MM.1S (cell line): ENCODE measurements around the gene POU4F3.

Source experiments
- DNase-seq: peaks from one replicate; pipeline ENCODE4 v3.0.0-alpha.2; 2015
- H2AFZ ChIP-seq: fragments of 300-600 bp; sonication (generic); 2 replicates; pipeline ENCODE4 v1.6.0; 2016; ENCODE audit warnings: antibody characterized with exemption, low read length
- H3F3A ChIP-seq: fragments of 300-600 bp; sonication (generic); 2 replicates; pipeline ENCODE4 v1.6.1; 2016; ENCODE audit warnings: mild to moderate bottlenecking, antibody characterized with exemption, low read length, moderate library complexity, mixed read lengths; ENCODE audit not compliant: insufficient read depth
- H3K27ac ChIP-seq: fragments of 300-600 bp; sonication (generic); 2 replicates; pipeline ENCODE4 v1.5.1; 2016; ENCODE audit warnings: mild to moderate bottlenecking, low read length
- H3K27me3 ChIP-seq: fragments of 300-600 bp; sonication (generic); replicated peaks from 2 replicates; pipeline ENCODE4 v1.6.0; 2016; ENCODE audit warnings: low read length; ENCODE audit not compliant: insufficient read depth
- H3K36me3 ChIP-seq: fragments of 300-600 bp; sonication (generic); replicated peaks from 2 replicates; pipeline ENCODE4 v1.6.1; 2016; ENCODE audit warnings: mild to moderate bottlenecking, low read length, mixed read lengths; ENCODE audit not compliant: insufficient read depth
- H3K4me1 ChIP-seq: fragments of 300-600 bp; sonication (generic); 2 replicates; pipeline ENCODE4 v1.6.1; 2016; ENCODE audit warnings: low read length, mixed read lengths
- H3K4me2 ChIP-seq: fragments of 300-600 bp; sonication (generic); 2 replicates; pipeline ENCODE4 v1.6.0; 2016; ENCODE audit warnings: low read depth, low read length
- H3K4me3 ChIP-seq: fragments of 300-600 bp; sonication (generic); 2 replicates; pipeline ENCODE4 v1.5.1; 2016; ENCODE audit warnings: low read length, mixed read lengths
- H3K79me2 ChIP-seq: fragments of 300-600 bp; sonication (generic); 2 replicates; pipeline ENCODE4 v1.6.1; 2016; ENCODE audit warnings: mixed run types, low read length, mixed read lengths
- H3K9ac ChIP-seq: fragments of 300-600 bp; sonication (generic); 2 replicates; pipeline ENCODE4 v1.6.1; 2016; ENCODE audit warnings: low read length, mixed read lengths
- H3K9me2 ChIP-seq: fragments of 300-600 bp; sonication (generic); replicated peaks from 2 replicates; pipeline ENCODE4 v1.6.1; 2016; ENCODE audit warnings: mild to moderate bottlenecking, low read length, mixed read lengths; ENCODE audit not compliant: insufficient read depth
- H3K9me3 ChIP-seq: fragments of 300-600 bp; sonication (generic); replicated peaks from 2 replicates; pipeline ENCODE4 v1.6.1; 2016; ENCODE audit warnings: mild to moderate bottlenecking, low read length, mixed read lengths; ENCODE audit not compliant: insufficient read depth
- H4K20me1 ChIP-seq: fragments of 300-600 bp; sonication (generic); 2 replicates; pipeline ENCODE4 v1.6.1; 2016; ENCODE audit warnings: mild to moderate bottlenecking, low read length, moderate library complexity, mixed read lengths; ENCODE audit not compliant: insufficient read depth
- CTCF ChIP-seq: fragments of 300-600 bp; sonication (generic); IDR thresholded peaks from 2 replicates; pipeline ENCODE4 v1.5.1; 2016; ENCODE audit warnings: antibody characterized with exemption, low read length, mixed read lengths
- EZH2 ChIP-seq: fragments of 300-600 bp; sonication (generic); optimal IDR thresholded peaks from 2 replicates; pipeline ENCODE3; 2017; ENCODE audit warnings: low read depth, mild to moderate bottlenecking, antibody characterized with exemption, low read length, mixed read lengths
- EZH2phosphoT487 ChIP-seq: fragments of 300-600 bp; sonication (generic); IDR thresholded peaks from 2 replicates; pipeline ENCODE4 v1.6.1; 2018; ENCODE audit warnings: antibody characterized with exemption, low read length

The POU4F3 gene

GRCh38 chr5:146337264-146337904, 1.3 kb upstream of the POU4F3 start:
- Histone ChIP-seq H3K27me3 (peaks cover 28% of the 10 kb centered on the region), H3K9me2 (no peaks in the 10 kb centered on the region), H4K20me1 (no peaks in the 10 kb centered on the region), H3K9me3 (no peaks in the 10 kb centered on the region), H3K4me3 (no peak overlapping the region), H3K79me2 (no peaks in the 10 kb centered on the region), H2AFZ (no peak overlapping the region), H3K9ac (no peak overlapping the region), H3K4me2 (no peak overlapping the region), H3K27ac (no peak overlapping the region), H3K4me1 (no peaks in the 10 kb centered on the region), H3K36me3 (no peaks in the 10 kb centered on the region), H3F3A (no peaks in the 10 kb centered on the region)
- TF ChIP-seq CTCF (no peak), EZH2phosphoT487 (no peak), EZH2 (no peak)
- DNase-seq: no peak

GRCh38 chr5:146337928-146338327, 711 bp upstream of the POU4F3 start:
- Histone ChIP-seq H3K4me3 (no peak overlapping the region), H3K9me3 (no peaks in the 10 kb centered on the region), H3K4me2 (no peak overlapping the region), H3K9me2 (no peaks in the 10 kb centered on the region), H3K27me3 (peaks cover 33% of the 10 kb centered on the region), H3K27ac (no peak overlapping the region), H3F3A (no peaks in the 10 kb centered on the region), H3K79me2 (no peaks in the 10 kb centered on the region), H3K4me1 (no peaks in the 10 kb centered on the region), H3K9ac (no peak overlapping the region), H3K36me3 (no peaks in the 10 kb centered on the region), H4K20me1 (no peaks in the 10 kb centered on the region), H2AFZ (no peak overlapping the region)
- TF ChIP-seq EZH2 (no peak), CTCF (no peak), EZH2phosphoT487 (no peak)
- no peak for DNase-seq

- H3K36me3 ChIP-seq: no peaks in the 10 kb centered on the region
- no peaks in the 10 kb centered on the region for H3K4me1 ChIP-seq
- H4K20me1 ChIP-seq: no peaks in the 10 kb centered on the region
- no peaks in the 10 kb centered on the region for H3K9me3 ChIP-seq
- no peak overlapping the region for H3K9ac ChIP-seq
- H3K4me2 ChIP-seq: no peak overlapping the region
- no peak for TF ChIP-seq CTCF
- no peak for TF ChIP-seq EZH2
- no peak for TF ChIP-seq EZH2phosphoT487
- no peak overlapping the region for H2AFZ ChIP-seq
- H3K4me3 ChIP-seq: no peak overlapping the region
- H3K27me3 ChIP-seq: peaks cover 37% of the 10 kb centered on the region
- no peaks in the 10 kb centered on the region for H3F3A ChIP-seq
- no peak overlapping the region for H3K27ac ChIP-seq
- no peaks in the 10 kb centered on the region for H3K9me2 ChIP-seq
- no peaks in the 10 kb centered on the region for H3K79me2 ChIP-seq
- no peak for DNase-seq
Observed at GRCh38 chr5:146339715-146340259, 1.1 kb downstream of the POU4F3 start.
